Measurements from ENCODE around the gene PNPLA5. TPM values are rescaled to one million over a fixed set of nuclear protein-coding genes. Genes with fewer than 3 reads are reported as not detected.

Gene PNPLA5
- total and polyA plus RNA-seq, 4 donors, result not detected

GRCh38 chr22:43882122-43882767, 9.6 kb downstream of the PNPLA5 start:
- DNase-seq, result no peak
- no peak for TF ChIP-seq CTCF (IDR thresholded peaks at IDR 0.05; ENCODE audit: control extremely low read depth, extremely low read depth)
- H3K4me3 ChIP-seq, result no peak overlapping the region
- H3K4me1 ChIP-seq (ENCODE audit: control insufficient read depth in 5 of 5, insufficient read depth in 5 of 5, low read length in 5 of 5), result no peaks in the 10 kb centered on the region
- no peaks in the 10 kb centered on the region for H3K27me3 ChIP-seq (ENCODE audit: control insufficient read depth in 3 of 3, insufficient read depth in 3 of 3, low read length in 2 of 3)
- H3K27ac ChIP-seq (ENCODE audit: low read depth in 1 of 2, low read length in 1 of 2), result no peak overlapping the region
- 79 to 88% methylated on average over 9 of the region's 9 CpGs for WGBS, 2 donors
- ATAC-seq (ENCODE audit: insufficient read depth, low FRiP score), result no peak
- H3K9me3 ChIP-seq (ENCODE audit: control insufficient read depth in 4 of 4, insufficient read depth in 3 of 4, low read length in 3 of 4), result peaks cover 0 to 3% (median 0%) of the 10 kb centered on the region in 4 donors
- no peak overlapping the region for H3K9ac ChIP-seq (ENCODE audit: insufficient read depth in 1 of 2, low read length in 2 of 2)
- no peaks in the 10 kb centered on the region for H3K36me3 ChIP-seq (ENCODE audit: control insufficient read depth in 4 of 4, insufficient read depth in 4 of 4, low read length in 4 of 4)

GRCh38 chr22:43881091-43882061, 10.4 kb downstream of the PNPLA5 start:
- Histone ChIP-seq H3K4me1 (ENCODE audit: control insufficient read depth in 5 of 5, insufficient read depth in 5 of 5, low read length in 5 of 5) (no peaks in the 10 kb centered on the region), H3K27me3 (ENCODE audit: control insufficient read depth in 3 of 3, insufficient read depth in 3 of 3, low read length in 2 of 3) (no peaks in the 10 kb centered on the region), H3K4me3 (no peak overlapping the region), H3K9ac (ENCODE audit: insufficient read depth in 1 of 2, low read length in 2 of 2) (no peak overlapping the region), H3K9me3 (ENCODE audit: control insufficient read depth in 4 of 4, insufficient read depth in 3 of 4, low read length in 3 of 4) (peaks cover 0 to 3% (median 0%) of the 10 kb centered on the region in 4 donors), H3K36me3 (ENCODE audit: control insufficient read depth in 4 of 4, insufficient read depth in 4 of 4, low read length in 4 of 4) (no peaks in the 10 kb centered on the region), H3K27ac (ENCODE audit: low read depth in 1 of 2, low read length in 1 of 2) (no peak overlapping the region)
- DNase-seq, result no peak
- ATAC-seq (ENCODE audit: insufficient read depth, low FRiP score), result no peak
- no peak for TF ChIP-seq CTCF (IDR thresholded peaks at IDR 0.05; ENCODE audit: control extremely low read depth, extremely low read depth)
- WGBS, 2 donors, result 85 to 90% methylated on average over 19 of the region's 19 CpGs

- TF ChIP-seq CTCF (IDR thresholded peaks at IDR 0.05; ENCODE audit: control extremely low read depth, extremely low read depth), result no peak
- Histone ChIP-seq H3K4me1 (ENCODE audit: control insufficient read depth in 5 of 5, insufficient read depth in 5 of 5, low read length in 5 of 5) (no peaks in the 10 kb centered on the region), H3K9ac (ENCODE audit: insufficient read depth in 1 of 2, low read length in 2 of 2) (no peak overlapping the region), H3K36me3 (ENCODE audit: control insufficient read depth in 4 of 4, insufficient read depth in 4 of 4, low read length in 4 of 4) (no peaks in the 10 kb centered on the region), H3K9me3 (ENCODE audit: control insufficient read depth in 4 of 4, insufficient read depth in 3 of 4, low read length in 3 of 4) (peaks cover 0 to 5% (median 0%) of the 10 kb centered on the region in 4 donors), H3K4me3 (no peak overlapping the region), H3K27me3 (ENCODE audit: control insufficient read depth in 3 of 3, insufficient read depth in 3 of 3, low read length in 2 of 3) (peaks cover 0 to 3% (median 0%) of the 10 kb centered on the region in 3 donors), H3K27ac (ENCODE audit: low read depth in 1 of 2, low read length in 1 of 2) (no peak overlapping the region)
- no peak for ATAC-seq (ENCODE audit: insufficient read depth, low FRiP score)
- no peak for DNase-seq
- 82 to 93% methylated on average over 15 of the region's 15 CpGs for WGBS, 2 donors
Measured at GRCh38 chr22:43880541-43880991, 11.2 kb downstream of the PNPLA5 start.
